ENCODE measurements around the gene SNRNP70.

Gene SNRNP70

GRCh38 chr19:49098795-49099194, 13.5 kb downstream of the SNRNP70 start:
- no peak for DNase-seq (ENCODE audit: low read depth, low spot score)

GRCh38 chr19:49101160-49101559, 15.9 kb downstream of the SNRNP70 start:
- DNase-seq (ENCODE audit: low read depth, low spot score), result no peak

DNA sequence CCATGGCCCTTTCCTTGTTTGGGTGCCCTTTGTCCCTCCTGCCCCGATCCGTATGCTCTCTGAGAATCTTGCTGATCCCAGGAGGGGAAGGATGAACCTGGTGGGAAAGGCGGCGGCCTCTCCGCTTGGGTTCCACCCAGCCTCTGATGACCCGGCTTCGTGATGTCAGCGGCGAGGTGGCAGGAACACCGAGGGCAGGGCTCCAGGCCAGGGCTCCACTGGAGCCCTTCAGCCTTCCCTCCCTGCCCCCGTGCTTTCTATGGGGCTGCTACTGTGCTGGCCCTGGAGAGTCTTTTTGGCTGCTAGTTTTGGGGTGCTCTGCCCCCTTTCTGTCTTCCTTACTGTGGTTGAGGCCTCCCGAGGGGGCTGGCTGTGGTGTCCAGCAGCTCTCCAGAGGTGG, 17.1 kb downstream of the SNRNP70 start:
- no peak for DNase-seq (ENCODE audit: low read depth, low spot score)

- DNase-seq (ENCODE audit: low read depth, low spot score), result no peak
These were observed 18.3 kb downstream of the SNRNP70 start for GRCh38 chr19:49103331-49104085.

DNA sequence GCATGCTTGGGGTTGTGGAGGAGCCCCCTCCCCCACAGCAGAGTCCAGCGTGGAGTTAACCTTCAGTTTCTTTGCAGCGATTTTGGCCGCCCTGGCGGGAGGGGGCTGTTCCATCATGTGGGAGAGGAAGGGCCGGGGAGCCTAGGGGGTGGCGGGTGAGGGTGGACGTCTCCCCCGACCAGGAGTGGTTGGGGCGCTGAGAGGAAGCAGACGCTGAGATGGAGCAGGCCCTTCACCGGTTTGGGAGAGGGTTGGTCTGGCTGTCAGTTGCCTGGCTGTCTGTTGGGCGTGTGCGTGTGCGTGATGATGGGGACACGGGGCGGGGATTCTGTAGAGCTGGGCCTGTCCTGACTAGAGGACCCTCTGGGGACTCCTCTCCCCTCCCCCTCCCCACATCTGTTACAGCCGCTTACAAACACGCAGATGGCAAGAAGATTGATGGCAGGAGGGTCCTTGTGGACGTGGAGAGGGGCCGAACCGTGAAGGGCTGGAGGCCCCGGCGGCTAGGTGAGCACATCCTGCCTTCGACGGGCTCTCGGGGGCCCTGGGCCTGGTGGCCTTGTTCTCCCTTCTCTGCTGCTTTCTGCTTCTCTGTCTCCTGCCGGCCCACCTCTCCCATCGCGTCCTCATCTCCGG, 19.1 kb downstream of the SNRNP70 start:
- DNase-seq (ENCODE audit: low read depth, low spot score), result no peak

DNA sequence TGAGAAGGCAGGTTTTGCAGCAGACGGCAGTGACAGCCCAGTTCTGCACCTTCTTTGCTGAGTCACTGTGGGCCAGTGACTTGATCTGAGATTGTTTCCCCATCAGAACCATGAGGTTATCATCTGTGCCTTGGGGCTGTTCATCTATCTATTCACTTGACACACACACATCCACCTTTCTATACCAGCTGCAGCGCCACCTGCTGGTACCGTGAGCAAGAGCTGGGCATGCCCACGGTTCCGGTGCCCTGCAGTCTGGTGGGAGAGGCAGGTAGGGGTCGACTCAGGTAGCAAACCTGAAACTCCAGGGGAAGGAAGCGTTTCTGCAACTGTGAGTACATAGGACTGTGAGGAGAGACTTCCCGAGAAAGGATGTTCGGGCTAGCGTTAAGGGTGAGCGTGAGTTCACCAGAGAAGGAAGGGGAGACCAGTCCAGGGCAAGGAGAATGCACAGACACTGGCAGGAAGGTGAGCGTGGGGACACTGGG, 21.4 kb downstream of the SNRNP70 start:
- DNase-seq (ENCODE audit: low read depth, low spot score), result peak; percentile 47

DNA sequence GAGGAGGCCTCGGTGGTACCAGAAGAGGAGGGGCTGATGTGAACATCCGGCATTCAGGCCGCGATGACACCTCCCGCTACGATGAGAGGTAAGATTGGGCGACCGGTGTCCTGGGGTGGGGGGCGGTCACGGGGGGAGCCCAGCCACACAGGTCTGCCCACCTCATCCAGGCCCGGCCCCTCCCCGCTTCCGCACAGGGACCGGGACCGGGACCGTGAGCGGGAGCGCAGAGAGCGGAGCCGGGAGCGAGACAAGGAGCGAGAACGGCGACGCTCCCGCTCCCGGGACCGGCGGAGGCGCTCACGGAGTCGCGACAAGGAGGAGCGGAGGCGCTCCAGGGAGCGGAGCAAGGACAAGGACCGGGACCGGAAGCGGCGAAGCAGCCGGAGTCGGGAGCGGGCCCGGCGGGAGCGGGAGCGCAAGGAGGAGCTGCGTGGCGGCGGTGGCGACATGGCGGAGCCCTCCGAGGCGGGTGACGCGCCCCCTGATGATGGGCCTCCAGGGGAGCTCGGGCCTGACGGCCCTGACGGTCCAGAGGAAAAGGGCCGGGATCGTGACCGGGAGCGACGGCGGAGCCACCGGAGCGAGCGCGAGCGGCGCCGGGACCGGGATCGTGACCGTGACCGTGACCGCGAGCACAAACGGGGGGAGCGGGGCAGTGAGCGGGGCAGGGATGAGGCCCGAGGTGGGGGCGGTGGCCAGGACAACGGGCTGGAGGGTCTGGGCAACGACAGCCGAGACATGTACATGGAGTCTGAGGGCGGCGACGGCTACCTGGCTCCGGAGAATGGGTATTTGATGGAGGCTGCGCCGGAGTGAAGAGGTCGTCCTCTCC, 22.6 kb downstream of the SNRNP70 start:
- DNase-seq (ENCODE audit: low read depth, low spot score), result no peak

DNA sequence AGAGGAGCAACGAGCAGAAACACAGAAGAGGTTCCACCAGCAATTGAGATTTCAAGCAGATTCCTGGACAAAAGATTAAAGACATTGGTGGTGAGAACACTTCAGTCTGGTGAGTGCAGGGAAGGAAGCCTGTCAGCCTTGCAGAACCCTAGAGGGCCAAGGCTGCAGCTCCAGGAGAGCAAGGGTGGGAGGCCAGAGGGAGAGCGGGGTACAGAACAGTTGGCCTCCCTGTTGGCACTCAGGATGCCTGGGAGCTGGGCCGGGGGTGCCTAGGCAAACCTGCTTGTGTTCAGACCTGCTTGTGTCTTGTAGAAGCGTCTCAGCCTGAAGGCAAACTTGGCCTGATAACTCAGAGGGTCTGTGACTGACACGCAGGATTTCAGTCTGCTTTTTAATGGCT, 23.8 kb downstream of the SNRNP70 start:
- no peak for DNase-seq (ENCODE audit: low read depth, low spot score)

DNA sequence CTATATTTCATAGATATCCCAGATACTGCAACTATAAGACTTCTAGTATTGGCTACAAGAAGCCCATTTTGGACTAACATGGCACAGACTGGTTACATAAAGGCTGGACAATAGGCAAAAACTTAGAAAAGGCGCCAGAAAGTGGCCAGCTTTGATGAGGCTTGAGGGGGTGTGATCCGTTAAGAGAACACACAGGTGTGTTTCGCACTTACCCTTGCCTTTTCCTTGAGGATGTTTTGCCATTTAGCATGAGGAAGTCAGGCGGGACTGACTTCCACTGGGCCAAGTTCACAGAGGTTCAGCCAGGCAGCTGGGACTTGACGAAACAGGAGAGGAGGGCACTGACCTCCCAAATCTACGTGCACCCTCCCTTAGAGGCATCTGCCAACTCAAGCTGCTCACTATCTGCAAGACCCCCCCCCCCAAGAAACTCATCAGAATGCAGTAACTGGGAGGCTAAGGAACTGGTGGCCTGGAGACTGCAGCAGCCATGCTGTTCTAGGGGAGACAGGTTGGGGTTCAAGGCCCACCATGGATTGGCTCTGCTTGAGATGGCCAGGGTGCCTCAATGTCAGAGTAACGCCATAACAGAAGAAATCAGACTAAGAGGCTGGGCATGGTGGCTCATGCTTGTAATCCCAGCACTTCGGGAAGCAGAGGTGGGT, 24.4 kb downstream of the SNRNP70 start:
- no peak for DNase-seq (ENCODE audit: low read depth, low spot score)

GRCh38 chr19:49110567-49110966, 25.3 kb downstream of the SNRNP70 start:
- no peak for DNase-seq (ENCODE audit: low read depth, low spot score)

GRCh38 chr19:49111218-49111998, 26.2 kb downstream of the SNRNP70 start:
- DNase-seq (ENCODE audit: low read depth, low spot score), result no peak

- DNase-seq (ENCODE audit: low read depth, low spot score), result peak; percentile 46
These were observed 28.7 kb downstream of the SNRNP70 start, which contains the start of gene LIN7B for GRCh38 chr19:49113762-49114629. Gene LIN7B (plus strand): TSS chr19:49114370. CDS start chr19:49114405, 35 bp downstream.

DNA sequence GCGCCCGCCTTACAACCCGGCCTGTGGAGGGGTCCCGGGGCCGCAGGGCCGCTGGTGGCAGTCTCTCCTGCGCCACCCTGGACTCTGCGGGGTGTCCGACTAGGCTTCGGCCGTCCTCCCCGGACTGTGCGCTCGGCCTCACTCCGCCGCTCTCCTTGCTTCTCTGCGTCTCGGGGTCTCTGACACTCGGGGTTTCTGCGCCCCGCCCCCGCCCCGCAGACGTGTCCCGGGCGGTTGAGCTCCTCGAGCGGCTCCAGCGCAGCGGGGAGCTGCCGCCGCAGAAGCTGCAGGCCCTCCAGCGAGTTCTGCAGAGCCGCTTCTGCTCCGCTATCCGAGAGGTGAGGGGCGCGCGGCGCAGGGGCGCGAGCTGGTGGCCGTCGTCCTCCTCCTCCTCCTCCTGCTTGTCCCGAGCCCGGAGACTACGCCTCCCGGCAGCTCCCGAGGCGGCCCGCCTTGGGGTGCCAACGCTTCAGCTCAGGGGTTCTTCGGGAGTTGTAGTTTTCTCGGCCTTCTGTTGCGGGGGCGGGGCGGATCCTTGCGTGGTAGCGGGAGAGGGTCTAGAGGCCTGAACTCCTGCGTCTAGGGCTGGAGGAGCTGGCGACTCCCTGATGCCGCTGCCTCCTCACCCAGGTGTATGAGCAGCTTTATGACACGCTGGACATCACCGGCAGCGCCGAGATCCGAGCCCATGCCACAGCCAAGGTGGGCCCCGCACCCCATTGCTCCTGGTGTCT, 29.5 kb downstream of the SNRNP70 start:
- no peak for DNase-seq (ENCODE audit: low read depth, low spot score)

GRCh38 chr19:49116544-49116943, 31.3 kb downstream of the SNRNP70 start:
- DNase-seq (ENCODE audit: low read depth, low spot score), result no peak

DNA sequence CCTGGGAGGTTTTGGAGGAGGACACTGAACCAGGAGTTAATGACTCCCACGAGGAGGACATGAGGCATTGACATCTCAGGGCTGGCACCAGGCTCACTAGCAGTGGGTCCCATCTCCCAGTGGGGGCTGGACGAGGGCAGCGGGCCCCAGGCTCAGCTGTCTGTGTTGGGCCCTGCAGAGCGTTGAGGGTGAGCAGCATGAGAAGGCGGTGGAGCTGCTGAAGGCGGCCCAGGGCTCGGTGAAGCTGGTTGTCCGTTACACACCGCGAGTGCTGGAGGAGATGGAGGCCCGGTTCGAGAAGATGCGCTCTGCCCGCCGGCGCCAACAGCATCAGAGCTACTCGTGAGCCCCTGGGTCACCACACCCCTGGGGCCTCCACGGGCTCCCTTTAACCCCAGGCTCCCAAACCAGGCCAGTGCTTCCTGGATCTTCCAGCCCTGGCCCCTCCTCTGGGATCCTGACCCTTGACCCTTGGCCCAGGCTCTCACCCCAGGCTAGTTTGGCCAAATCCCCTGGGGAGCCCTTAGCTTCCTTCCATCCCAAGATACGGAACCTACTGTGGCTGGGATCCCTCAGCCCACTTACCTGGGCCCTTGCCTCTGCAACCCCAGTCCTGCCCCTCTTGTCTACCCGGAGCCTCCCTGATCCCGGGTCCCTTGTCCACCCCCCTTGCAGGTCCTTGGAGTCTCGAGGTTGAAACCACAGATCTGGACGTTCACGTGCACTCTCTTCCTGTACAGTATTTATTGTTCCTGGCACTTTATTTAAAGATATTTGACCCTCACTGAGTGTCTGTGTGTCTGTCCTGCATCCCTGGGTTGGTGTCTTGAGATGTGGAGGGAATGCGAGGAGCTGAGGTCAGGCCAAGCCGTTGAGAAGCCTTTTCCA, 32.7 kb downstream of the SNRNP70 start:
- DNase-seq (ENCODE audit: low read depth, low spot score), result no peak

- peak; percentile 88 for DNase-seq (ENCODE audit: low read depth, low spot score)
These were observed 33.5 kb downstream of the SNRNP70 start, which contains the start of gene C19orf73 for GRCh38 chr19:49118565-49119410. Gene C19orf73 (minus strand): TSS chr19:49119143. CDS start chr19:49119022, 121 bp downstream.

Measured in activated CD4-positive, CD25-positive, alpha-beta regulatory T cell treated with anti-CD3 and anti-CD28 coated beads, Interleukin-2, amount 50 U/mL, for 16 hours (primary cell).